Stimulated activated CD8-positive, alpha-beta memory T cell treated with anti-CD3 and anti-CD28 coated beads, Interleukin-2, amount 100 ng/mL, for 1 hour (primary cell): ENCODE results near the gene GNA14.
"Not testable (repeated sequence)": the region's sequence is repeated elsewhere in the genome, so short reads cannot be mapped to it uniquely, and the experiment has no call there.

Experiments
- DNase-seq, 2 donors: peaks; one replicate each; pipeline ENCODE4 v3.0.0-alpha.2; 2020; ENCODE audit warnings: low read depth in 2 of 2

Gene GNA14

GRCh38 chr9:77648234-77649108 lies at the start of gene GNA14:
TSS of gene GNA14 (minus strand) at chr9:77648322. CDS start at chr9:77647793, 529 bp downstream.
- DNase-seq = no peak

GRCh38 chr9:77697238-77697984 lies 49.3 kb upstream of the GNA14 start:
- DNase-seq = no peak

- not testable (repeated sequence) for DNase-seq
Observed at GRCh38 chr9:77690723-77691122, 42.6 kb upstream of the GNA14 start.

GRCh38 chr9:77690119-77690518 lies 42.0 kb upstream of the GNA14 start:
- DNase-seq = not testable (repeated sequence)

- not testable (repeated sequence) for DNase-seq
Observed at GRCh38 chr9:77687737-77688136, 39.6 kb upstream of the GNA14 start.

- DNase-seq = no peak
Observed at GRCh38 chr9:77680581-77680980, 32.5 kb upstream of the GNA14 start.

GRCh38 chr9:77679661-77680368 lies 31.7 kb upstream of the GNA14 start:
- no peak for DNase-seq

GRCh38 chr9:77679088-77679487 lies 31.0 kb upstream of the GNA14 start:
- DNase-seq = no peak

GRCh38 chr9:77677957-77678535 lies 29.9 kb upstream of the GNA14 start:
- no peak for DNase-seq

- DNase-seq = no peak
Observed at GRCh38 chr9:77677397-77677796, 29.3 kb upstream of the GNA14 start.

- no peak for DNase-seq
Observed at GRCh38 chr9:77673941-77674791, 26.0 kb upstream of the GNA14 start.

GRCh38 chr9:77672183-77672582 lies 24.1 kb upstream of the GNA14 start:
- no peak for DNase-seq

GRCh38 chr9:77667151-77667550 lies 19.0 kb upstream of the GNA14 start:
- DNase-seq = no peak

GRCh38 chr9:77663754-77664153 lies 15.6 kb upstream of the GNA14 start:
- no peak for DNase-seq

- DNase-seq = no peak
Observed at GRCh38 chr9:77661566-77662085, 13.5 kb upstream of the GNA14 start.

GRCh38 chr9:77659926-77660325 lies 11.8 kb upstream of the GNA14 start:
- no peak for DNase-seq

- no peak for DNase-seq
Observed at GRCh38 chr9:77651203-77651602, 3.1 kb upstream of the GNA14 start.

- DNase-seq = no peak
Observed at GRCh38 chr9:77649109-77649812, 1.1 kb upstream of the GNA14 start.

- no peak for DNase-seq
Observed at GRCh38 chr9:77647267-77648233, 572 bp downstream of the GNA14 start.
